Thyroid gland (tissue), 4 donors: Measurements from ENCODE around the gene ATG2A. TPM values are rescaled to one million over a fixed set of nuclear protein-coding genes. Genes with fewer than 3 reads are reported as not detected.

Experiments
- DNase-seq, 2 donors: peaks; one replicate each; pipeline ENCODE4 v3.0.0-alpha.2; 2019
- H3K27ac ChIP-seq, 3 donors: fragments of 200-600 bp; sonication (generic); 1 replicate in 2 of 3; 2 replicates in 1 of 3; pipeline ENCODE4 v1.5.1; 2016 to 2019; ENCODE audit warnings: mild to moderate bottlenecking in 1 of 3, moderate library complexity in 1 of 3
- H3K27me3 ChIP-seq: fragments of 200-600 bp; sonication (generic); one replicate; pipeline ENCODE4 v1.5.1; 2019
- H3K36me3 ChIP-seq, 2 donors: fragments of 200-600 bp; sonication (generic); one replicate each; pipeline ENCODE4 v1.5.1; 2016 to 2019
- H3K4me1 ChIP-seq, 2 donors: fragments of 200-600 bp; sonication (generic); one replicate each; pipeline ENCODE4 v1.5.1; 2017 to 2019
- H3K4me3 ChIP-seq, 3 donors: fragments of 200-600 bp; sonication (generic); replicated peaks in 1 of 3; 1 replicate in 2 of 3; 2 replicates in 1 of 3; pipeline ENCODE4 v1.5.1; 2016; ENCODE audit warnings: mild to moderate bottlenecking in 1 of 3
- H3K9me3 ChIP-seq: fragments of 200-600 bp; sonication (generic); one replicate; pipeline ENCODE4 v1.5.1; 2017
- POLR2A ChIP-seq, 2 donors: fragments of 450-650 bp; IDR thresholded peaks; one replicate each; pipeline ENCODE4 v1.6.1; 2017; ENCODE audit warnings: antibody characterized with exemption in 2 of 2, mild to moderate bottlenecking in 2 of 2, moderate library complexity in 1 of 2
- WGBS, 2 donors: methylation state at CpG; one replicate each; pipeline ENCODE4 v1.1.5; 2017; 5-methylcytosine and 5-hydroxymethylcytosine counted together
- intact Hi-C: fragments of 100-400 bp; cut with DNase I; formaldehyde crosslinking; loops from one replicate; pipeline ENCODE4 v1.15.1; 2023
- total RNA-seq, 4 donors: library from RNA; depleted of rRNA; stranded (reverse); fragments of >200 nt; gene quantifications; one replicate each; pipeline ENCODE4 v1.2.3, GENCODE V29; 2016
- TF ChIP-seq, protein P1 (sequence below), 6 experiments: fragments of 200-600 bp in 3 of 6; fragments of 450-650 bp in 3 of 6; sonication (generic) in 3 of 6; IDR thresholded peaks; one replicate each; pipeline ENCODE4 v1.5.1; 2016 to 2019; ENCODE audit warnings: antibody characterized with exemption in 6 of 6, mild to moderate bottlenecking in 2 of 6, inconsistent platforms in 1 of 6, moderate library complexity in 1 of 6

The ATG2A gene
- total RNA-seq, 4 donors from 2014 or later: 19.5 to 43.1 (median 36.7) TPM

DNA sequence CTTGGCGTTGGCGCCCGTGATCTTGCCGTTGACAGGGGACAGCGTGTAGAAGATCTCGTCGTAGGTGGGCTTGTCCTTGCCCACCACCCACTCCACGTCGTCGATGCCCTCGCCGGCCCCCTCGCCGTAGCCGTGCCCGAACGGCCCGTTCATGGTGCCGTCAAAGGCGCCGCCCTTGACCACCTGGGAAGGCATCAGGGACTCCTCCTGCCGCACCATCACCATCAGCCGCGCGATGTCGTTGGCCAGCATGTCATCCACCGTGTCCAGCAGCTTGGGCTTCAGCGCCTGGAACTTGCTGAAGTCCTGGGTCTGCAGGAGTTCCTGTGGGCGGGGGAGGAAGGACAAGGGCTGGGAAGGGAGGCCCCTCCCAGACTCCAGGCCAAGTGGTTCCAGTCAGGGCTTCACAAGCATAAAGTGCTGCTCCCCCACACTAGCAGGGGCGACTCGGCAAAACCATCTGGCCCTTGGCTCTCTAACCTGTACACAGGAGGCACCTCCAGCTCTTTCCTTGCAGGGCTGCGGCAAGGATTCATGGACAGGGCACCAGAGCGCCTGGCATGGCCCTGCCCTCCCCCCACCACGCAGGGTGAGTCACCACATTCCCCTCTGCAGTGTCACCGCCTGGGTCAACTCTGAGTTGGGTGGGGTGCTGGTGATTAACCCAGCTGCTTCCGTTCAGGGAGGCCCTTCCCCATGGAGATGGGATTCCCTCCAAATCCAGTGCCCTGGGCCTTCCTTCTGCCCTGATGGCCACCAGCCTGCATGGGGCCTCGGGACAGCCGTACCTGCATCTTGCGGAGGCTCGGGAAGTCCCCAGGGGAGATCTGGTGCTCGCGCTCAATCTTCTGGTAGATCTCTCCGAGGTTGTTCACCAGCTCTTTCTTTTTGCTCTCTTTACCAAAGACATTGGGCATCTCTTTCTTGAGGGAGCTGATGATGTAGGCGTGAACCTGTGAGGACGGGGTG is 62.2 kb downstream of the ATG2A start:
- TF ChIP-seq POLR2A (IDR thresholded peaks at IDR 0.05): no peak
- TF ChIP-seq, protein P1, sequence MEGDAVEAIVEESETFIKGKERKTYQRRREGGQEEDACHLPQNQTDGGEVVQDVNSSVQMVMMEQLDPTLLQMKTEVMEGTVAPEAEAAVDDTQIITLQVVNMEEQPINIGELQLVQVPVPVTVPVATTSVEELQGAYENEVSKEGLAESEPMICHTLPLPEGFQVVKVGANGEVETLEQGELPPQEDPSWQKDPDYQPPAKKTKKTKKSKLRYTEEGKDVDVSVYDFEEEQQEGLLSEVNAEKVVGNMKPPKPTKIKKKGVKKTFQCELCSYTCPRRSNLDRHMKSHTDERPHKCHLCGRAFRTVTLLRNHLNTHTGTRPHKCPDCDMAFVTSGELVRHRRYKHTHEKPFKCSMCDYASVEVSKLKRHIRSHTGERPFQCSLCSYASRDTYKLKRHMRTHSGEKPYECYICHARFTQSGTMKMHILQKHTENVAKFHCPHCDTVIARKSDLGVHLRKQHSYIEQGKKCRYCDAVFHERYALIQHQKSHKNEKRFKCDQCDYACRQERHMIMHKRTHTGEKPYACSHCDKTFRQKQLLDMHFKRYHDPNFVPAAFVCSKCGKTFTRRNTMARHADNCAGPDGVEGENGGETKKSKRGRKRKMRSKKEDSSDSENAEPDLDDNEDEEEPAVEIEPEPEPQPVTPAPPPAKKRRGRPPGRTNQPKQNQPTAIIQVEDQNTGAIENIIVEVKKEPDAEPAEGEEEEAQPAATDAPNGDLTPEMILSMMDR (IDR thresholded peaks at IDR 0.05): no peak
- H3K27me3 ChIP-seq: no peaks in the 10 kb centered on the region
- no peaks in the 10 kb centered on the region for H3K9me3 ChIP-seq
- H3K4me1 ChIP-seq: peaks cover 4 to 36% of the 10 kb centered on the region in 2 donors
- peak; percentile 47 to 50 for DNase-seq
- no peak overlapping the region for H3K4me3 ChIP-seq
- intact Hi-C loops: no loop called here
- WGBS, 2 donors: 81 to 84% methylated on average over 29 to 45 of the region's 45 CpGs
- H3K27ac ChIP-seq: peak overlapping the region; percentile 5 to 64 (median 43)
- peaks cover 17 to 27% of the 10 kb centered on the region in 2 donors for H3K36me3 ChIP-seq

DNA sequence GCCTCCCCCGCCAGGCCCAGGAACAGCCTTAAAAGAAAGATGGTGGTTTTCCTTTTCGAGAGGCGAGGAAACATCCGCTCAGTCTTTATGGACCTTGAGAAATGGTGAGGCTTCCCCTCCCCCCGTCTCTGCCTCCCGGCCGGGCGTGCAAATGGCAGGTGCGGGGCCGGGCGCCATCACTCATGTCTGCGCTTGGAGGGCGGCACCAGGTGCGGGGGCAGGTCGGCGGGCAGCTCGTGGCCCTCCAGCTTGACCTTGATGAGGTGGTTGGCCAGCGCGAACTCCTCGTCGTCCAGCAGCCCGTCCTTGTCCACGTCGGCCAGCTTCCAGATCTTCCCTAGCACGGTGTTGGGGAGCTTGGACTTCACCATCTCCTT is 62.9 kb downstream of the ATG2A start:
- DNase-seq: no peak
- peaks cover 4 to 36% of the 10 kb centered on the region in 2 donors for H3K4me1 ChIP-seq
- 95 to 96% methylated on average over 23 to 25 of the region's 25 CpGs for WGBS, 2 donors
- intact Hi-C loops: no loop called here
- TF ChIP-seq POLR2A (IDR thresholded peaks at IDR 0.05): no peak
- TF ChIP-seq, protein P1 (IDR thresholded peaks at IDR 0.05): no peak
- peaks cover 12 to 22% of the 10 kb centered on the region in 2 donors for H3K36me3 ChIP-seq
- H3K27ac ChIP-seq: peak overlapping the region in 1 of 3 donors; percentile 64
- H3K9me3 ChIP-seq: no peaks in the 10 kb centered on the region
- no peak overlapping the region for H3K4me3 ChIP-seq
- H3K27me3 ChIP-seq: no peaks in the 10 kb centered on the region

DNA sequence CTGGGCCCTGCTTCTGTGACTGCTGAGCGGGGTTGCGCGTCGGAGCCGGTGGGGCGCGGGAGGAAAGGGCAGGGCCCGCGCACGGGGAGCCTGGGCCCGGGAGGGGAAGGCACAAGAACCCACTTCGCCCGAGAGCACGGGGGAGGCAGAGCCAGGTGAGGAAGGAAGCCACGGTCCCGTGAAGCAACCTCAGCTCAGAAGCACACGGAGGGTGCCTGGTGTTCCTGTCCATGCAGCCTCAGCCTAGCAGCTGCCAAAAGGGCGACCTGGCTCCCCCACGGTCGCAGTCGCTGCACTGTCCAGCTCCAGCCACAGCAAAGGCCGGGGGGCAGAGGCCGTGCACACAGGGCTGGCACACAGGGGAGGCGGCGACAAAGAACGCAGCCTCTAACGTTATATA is 63.3 kb downstream of the ATG2A start:
- DNase-seq: no peak
- H3K4me3 ChIP-seq: no peak overlapping the region
- intact Hi-C loops: no loop called here
- no peaks in the 10 kb centered on the region for H3K9me3 ChIP-seq
- no peaks in the 10 kb centered on the region for H3K27me3 ChIP-seq
- H3K27ac ChIP-seq: no peak overlapping the region
- TF ChIP-seq POLR2A (IDR thresholded peaks at IDR 0.05): no peak
- TF ChIP-seq, protein P1 (IDR thresholded peaks at IDR 0.05): no peak
- peaks cover 4 to 36% of the 10 kb centered on the region in 2 donors for H3K4me1 ChIP-seq
- peaks cover 12 to 19% of the 10 kb centered on the region in 2 donors for H3K36me3 ChIP-seq
- 80 to 84% methylated on average over 27 of the region's 27 CpGs for WGBS, 2 donors

DNA sequence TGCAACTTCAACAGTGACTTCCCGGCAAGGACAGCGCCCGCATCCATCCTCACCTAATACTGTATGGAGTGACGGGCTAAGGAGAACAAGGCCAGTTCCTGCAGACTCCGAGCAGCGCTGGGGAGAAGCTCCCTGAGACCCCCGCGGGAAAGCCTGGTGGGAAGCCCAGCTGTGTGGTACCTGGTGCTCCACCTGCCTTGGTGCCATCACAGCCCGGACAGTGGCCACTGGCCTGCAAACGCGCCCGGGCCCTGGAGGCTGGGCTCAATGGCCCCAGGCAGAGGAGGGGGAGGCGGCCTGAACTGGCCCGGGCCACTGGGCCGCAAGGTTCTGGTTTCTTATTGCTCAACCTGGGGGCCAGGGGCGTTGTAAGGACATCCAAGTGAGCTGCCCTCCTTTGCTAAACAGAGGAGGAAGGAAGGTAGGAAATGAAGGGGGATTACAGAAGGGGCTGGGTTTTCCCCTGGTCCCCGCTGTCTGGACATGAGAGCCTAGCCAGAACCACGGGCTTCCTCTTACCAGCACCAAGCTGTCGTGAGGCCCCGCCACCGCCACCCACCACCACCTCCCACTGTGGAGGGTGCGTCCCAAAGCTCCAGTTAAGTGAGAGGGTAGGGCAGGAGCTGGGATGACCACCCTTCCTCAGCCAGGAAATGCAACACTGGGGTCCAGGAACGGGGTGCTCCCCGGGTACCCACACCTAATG is 64.1 kb downstream of the ATG2A start:
- Histone ChIP-seq H3K4me3 (no peak overlapping the region), H3K36me3 (peaks cover 12 to 18% of the 10 kb centered on the region in 2 donors), H3K27ac (peak overlapping the region in 1 of 3 donors; percentile 17), H3K4me1 (peaks cover 4 to 36% of the 10 kb centered on the region in 2 donors), H3K27me3 (no peaks in the 10 kb centered on the region), H3K9me3 (no peaks in the 10 kb centered on the region)
- no peak for DNase-seq
- TF ChIP-seq, protein P1 (IDR thresholded peaks at IDR 0.05): no peak
- TF ChIP-seq POLR2A (IDR thresholded peaks at IDR 0.05): no peak
- intact Hi-C loops: no loop called here
- WGBS, 2 donors: 81 to 91% methylated on average over 8 to 21 of the region's 24 CpGs
